ENCODE data around the gene NCOA1.

The NCOA1 gene

DNA sequence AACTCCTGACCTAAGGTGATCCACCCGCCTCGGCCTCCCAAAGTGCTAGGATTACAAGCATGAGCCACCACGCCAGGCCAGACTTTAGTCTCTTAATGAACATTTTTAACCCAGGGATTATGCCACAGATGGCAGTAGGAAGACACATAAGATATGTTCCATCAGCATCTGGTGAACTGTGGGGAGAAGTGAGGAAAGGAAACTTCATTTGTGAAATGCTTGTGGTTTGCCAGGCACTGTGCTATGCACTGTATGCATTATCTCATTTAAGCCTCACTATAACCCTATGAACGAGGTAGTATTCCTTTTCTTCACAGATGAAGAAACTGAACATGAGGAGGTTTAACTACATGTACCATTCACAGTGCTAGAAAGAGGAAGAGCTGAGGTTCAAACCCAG, 272.8 kb downstream of the NCOA1 start:
- no peaks in the 10 kb centered on the region for H3K79me2 ChIP-seq (ENCODE audit: control insufficient read depth, insufficient read depth, low read length, poor library complexity)
- H3K18ac ChIP-seq (ENCODE audit: low read length), result no peak overlapping the region
- H2AK5ac ChIP-seq (ENCODE audit: low read length), result no peak overlapping the region
- H3K9ac ChIP-seq (ENCODE audit: low read length), result no peak overlapping the region
- H4K12ac ChIP-seq (ENCODE audit: low read depth, low read length), result no peak overlapping the region
- WGBS (ENCODE audit: extremely low coverage, insufficient coverage, insufficient read length), result no CpG with 5 or more reads among the region's 4 CpGs
- no peak overlapping the region for H2BK12ac ChIP-seq (ENCODE audit: low read length)
- H2BK5ac ChIP-seq (ENCODE audit: low read depth, low read length, poor library complexity), result no peak overlapping the region
- H3K4ac ChIP-seq (ENCODE audit: low read depth, low read length), result no peak overlapping the region
- no peak overlapping the region for H3K23ac ChIP-seq (ENCODE audit: low read length)
- H3K4me1 ChIP-seq (ENCODE audit: control insufficient read depth in 1 of 2, insufficient read depth in 2 of 2, low read length in 2 of 2), result peaks cover 0 to 3% of the 10 kb centered on the region in 2 experiments
- H3K36me3 ChIP-seq (ENCODE audit: control insufficient read depth in 1 of 2, insufficient read depth in 2 of 2, low read length in 2 of 2), result peaks cover 0 to 2% of the 10 kb centered on the region in 2 experiments
- no peak overlapping the region for H3K14ac ChIP-seq (ENCODE audit: low read length)
- no peak overlapping the region for H2AFZ ChIP-seq (ENCODE audit: insufficient read depth, low read length, poor library complexity)
- H3K27ac ChIP-seq (ENCODE audit: low read depth, low read length), result no peak overlapping the region
- no peak overlapping the region for H4K8ac ChIP-seq (ENCODE audit: low read depth, low read length)
- no peaks in the 10 kb centered on the region for H3K79me1 ChIP-seq (ENCODE audit: low read length)
- H3K4me2 ChIP-seq (ENCODE audit: low read length), result no peak overlapping the region
- no peak overlapping the region for H4K91ac ChIP-seq (ENCODE audit: low read depth, low read length)
- H2BK120ac ChIP-seq (ENCODE audit: insufficient read depth, low read length, poor library complexity), result no peak overlapping the region
- peaks cover 2% of the 10 kb centered on the region for H3K9me3 ChIP-seq (ENCODE audit: insufficient read depth, low read depth, low read length)
- no peak overlapping the region for H3K4me3 ChIP-seq (ENCODE audit: low read depth, low read length)
- no peak for DNase-seq
- no peaks in the 10 kb centered on the region for H3K27me3 ChIP-seq (ENCODE audit: insufficient read depth, low read length)

DNA sequence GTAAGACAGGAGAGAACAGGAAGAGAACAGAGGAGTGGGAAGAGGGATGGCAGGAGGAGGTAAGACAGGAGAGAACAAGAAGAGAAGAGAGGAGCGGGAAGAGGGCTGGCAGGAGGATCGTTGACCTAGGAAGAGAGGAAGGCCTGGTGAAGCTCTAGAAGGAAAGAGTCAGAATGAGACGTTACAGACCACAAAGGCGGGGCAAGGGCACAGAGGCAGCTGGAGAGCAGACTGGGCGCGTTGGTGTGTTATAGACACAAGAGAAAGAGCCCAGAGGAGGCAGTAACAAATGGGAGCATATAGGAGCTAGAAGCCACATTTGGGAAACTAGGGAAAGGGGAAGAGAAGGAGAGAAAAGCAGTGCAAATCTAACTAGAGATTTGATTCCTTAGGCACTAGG, 275.6 kb downstream of the NCOA1 start:
- Histone ChIP-seq H2AFZ (ENCODE audit: insufficient read depth, low read length, poor library complexity) (no peak overlapping the region), H3K79me1 (ENCODE audit: low read length) (no peaks in the 10 kb centered on the region), H3K4ac (ENCODE audit: low read depth, low read length) (no peak overlapping the region), H2AK5ac (ENCODE audit: low read length) (no peak overlapping the region), H3K23ac (ENCODE audit: low read length) (no peak overlapping the region), H3K9me3 (ENCODE audit: insufficient read depth, low read depth, low read length) (peaks cover 2% of the 10 kb centered on the region), H2BK5ac (ENCODE audit: low read depth, low read length, poor library complexity) (no peak overlapping the region), H2BK120ac (ENCODE audit: insufficient read depth, low read length, poor library complexity) (no peak overlapping the region), H3K27me3 (ENCODE audit: insufficient read depth, low read length) (no peaks in the 10 kb centered on the region), H3K4me1 (ENCODE audit: control insufficient read depth in 1 of 2, insufficient read depth in 2 of 2, low read length in 2 of 2) (peaks cover 0 to 3% of the 10 kb centered on the region in 2 experiments), H4K12ac (ENCODE audit: low read depth, low read length) (no peak overlapping the region), H3K27ac (ENCODE audit: low read depth, low read length) (no peak overlapping the region), H4K8ac (ENCODE audit: low read depth, low read length) (no peak overlapping the region), H3K79me2 (ENCODE audit: control insufficient read depth, insufficient read depth, low read length, poor library complexity) (no peaks in the 10 kb centered on the region), H3K14ac (ENCODE audit: low read length) (no peak overlapping the region), H3K4me2 (ENCODE audit: low read length) (no peak overlapping the region), H2BK12ac (ENCODE audit: low read length) (no peak overlapping the region), H3K9ac (ENCODE audit: low read length) (no peak overlapping the region), H3K36me3 (ENCODE audit: control insufficient read depth in 1 of 2, insufficient read depth in 2 of 2, low read length in 2 of 2) (peaks cover 2% of the 10 kb centered on the region in 2 experiments), H3K18ac (ENCODE audit: low read length) (no peak overlapping the region), H4K91ac (ENCODE audit: low read depth, low read length) (no peak overlapping the region), H3K4me3 (ENCODE audit: low read depth, low read length) (no peak overlapping the region)
- no CpG with 5 or more reads among the region's 6 CpGs for WGBS (ENCODE audit: extremely low coverage, insufficient coverage, insufficient read length)
- DNase-seq, result no peak

DNA sequence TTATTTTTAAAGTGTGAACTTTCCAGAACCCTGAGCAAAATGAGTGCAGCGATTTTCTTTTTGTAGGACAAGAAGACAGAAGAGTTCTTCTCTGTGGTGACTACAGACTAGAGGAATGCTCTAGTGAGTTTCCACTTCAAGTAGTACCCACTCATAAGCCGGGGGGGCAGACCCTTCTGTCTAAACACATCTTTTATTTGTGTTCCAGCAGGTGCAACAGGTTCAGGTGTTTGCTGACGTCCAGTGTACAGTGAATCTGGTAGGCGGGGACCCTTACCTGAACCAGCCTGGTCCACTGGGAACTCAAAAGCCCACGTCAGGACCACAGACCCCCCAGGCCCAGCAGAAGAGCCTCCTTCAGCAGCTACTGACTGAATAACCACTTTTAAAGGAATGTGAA, 277.0 kb downstream of the NCOA1 start:
- no peak overlapping the region for H2BK5ac ChIP-seq (ENCODE audit: low read depth, low read length, poor library complexity)
- no peak overlapping the region for H4K8ac ChIP-seq (ENCODE audit: low read depth, low read length)
- no peak overlapping the region for H2AFZ ChIP-seq (ENCODE audit: insufficient read depth, low read length, poor library complexity)
- no peak overlapping the region for H3K4ac ChIP-seq (ENCODE audit: low read depth, low read length)
- no peaks in the 10 kb centered on the region for H3K79me2 ChIP-seq (ENCODE audit: control insufficient read depth, insufficient read depth, low read length, poor library complexity)
- no peak overlapping the region for H3K18ac ChIP-seq (ENCODE audit: low read length)
- H2AK5ac ChIP-seq (ENCODE audit: low read length), result no peak overlapping the region
- H2BK120ac ChIP-seq (ENCODE audit: insufficient read depth, low read length, poor library complexity), result no peak overlapping the region
- H3K27ac ChIP-seq (ENCODE audit: low read depth, low read length), result no peak overlapping the region
- H4K91ac ChIP-seq (ENCODE audit: low read depth, low read length), result no peak overlapping the region
- H3K9me3 ChIP-seq (ENCODE audit: insufficient read depth, low read depth, low read length), result peaks cover 2% of the 10 kb centered on the region
- H3K23ac ChIP-seq (ENCODE audit: low read length), result no peak overlapping the region
- H2BK12ac ChIP-seq (ENCODE audit: low read length), result no peak overlapping the region
- peaks cover 0 to 2% of the 10 kb centered on the region in 2 experiments for H3K36me3 ChIP-seq (ENCODE audit: control insufficient read depth in 1 of 2, insufficient read depth in 2 of 2, low read length in 2 of 2)
- no peak for DNase-seq
- H3K14ac ChIP-seq (ENCODE audit: low read length), result no peak overlapping the region
- H3K79me1 ChIP-seq (ENCODE audit: low read length), result no peaks in the 10 kb centered on the region
- no peaks in the 10 kb centered on the region for H3K27me3 ChIP-seq (ENCODE audit: insufficient read depth, low read length)
- no peak overlapping the region for H3K4me2 ChIP-seq (ENCODE audit: low read length)
- H3K4me1 ChIP-seq (ENCODE audit: control insufficient read depth in 1 of 2, insufficient read depth in 2 of 2, low read length in 2 of 2), result peaks cover 0 to 3% of the 10 kb centered on the region in 2 experiments
- H3K9ac ChIP-seq (ENCODE audit: low read length), result no peak overlapping the region
- WGBS (ENCODE audit: extremely low coverage, insufficient coverage, insufficient read length), result no CpG with 5 or more reads among the region's 5 CpGs
- H3K4me3 ChIP-seq (ENCODE audit: low read depth, low read length), result no peak overlapping the region
- H4K12ac ChIP-seq (ENCODE audit: low read depth, low read length), result no peak overlapping the region

DNA sequence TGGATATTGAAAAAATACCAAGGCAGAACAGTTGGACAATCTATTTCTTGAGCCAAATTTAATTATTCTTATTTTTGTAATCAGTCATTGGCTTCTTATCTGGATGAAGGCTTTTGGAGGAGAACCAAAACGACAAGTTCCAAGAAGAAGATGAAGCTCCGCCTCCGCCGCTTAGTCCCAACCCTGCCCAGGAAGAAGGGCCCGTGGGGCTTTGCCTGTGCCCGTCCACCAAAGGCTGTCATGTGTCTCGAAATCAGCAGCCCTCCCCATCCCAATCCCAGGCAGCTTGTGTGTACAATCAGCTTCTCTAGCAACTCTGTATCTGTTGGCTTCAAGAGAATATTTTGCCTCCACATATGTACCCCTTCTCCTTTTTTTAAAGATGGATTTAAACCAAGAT, 277.5 kb downstream of the NCOA1 start:
- Histone ChIP-seq H4K91ac (ENCODE audit: low read depth, low read length) (no peak overlapping the region), H2BK12ac (ENCODE audit: low read length) (no peak overlapping the region)

More for the DNA sequence above, 277.5 kb downstream of the NCOA1 start:
- WGBS (ENCODE audit: extremely low coverage, insufficient coverage, insufficient read length), result no CpG with 5 or more reads among the region's 7 CpGs
- no peak overlapping the region for H4K12ac ChIP-seq (ENCODE audit: low read depth, low read length)
- H3K4me2 ChIP-seq (ENCODE audit: low read length), result no peak overlapping the region
- H3K36me3 ChIP-seq (ENCODE audit: control insufficient read depth in 1 of 2, insufficient read depth in 2 of 2, low read length in 2 of 2), result peaks cover 0 to 2% of the 10 kb centered on the region in 2 experiments
- H2BK5ac ChIP-seq (ENCODE audit: low read depth, low read length, poor library complexity), result no peak overlapping the region
- H3K23ac ChIP-seq (ENCODE audit: low read length), result no peak overlapping the region
- H3K27ac ChIP-seq (ENCODE audit: low read depth, low read length), result no peak overlapping the region
- no peak overlapping the region for H3K4me3 ChIP-seq (ENCODE audit: low read depth, low read length)
- no peaks in the 10 kb centered on the region for H3K79me1 ChIP-seq (ENCODE audit: low read length)
- peaks cover 2% of the 10 kb centered on the region for H3K9me3 ChIP-seq (ENCODE audit: insufficient read depth, low read depth, low read length)
- DNase-seq, result no peak
- peak overlapping the region; percentile 67 for H3K9ac ChIP-seq (ENCODE audit: low read length)
- H3K14ac ChIP-seq (ENCODE audit: low read length), result no peak overlapping the region
- H3K18ac ChIP-seq (ENCODE audit: low read length), result no peak overlapping the region
- no peak overlapping the region for H2AFZ ChIP-seq (ENCODE audit: insufficient read depth, low read length, poor library complexity)
- H3K27me3 ChIP-seq (ENCODE audit: insufficient read depth, low read length), result no peaks in the 10 kb centered on the region
- no peak overlapping the region for H4K8ac ChIP-seq (ENCODE audit: low read depth, low read length)
- H2BK120ac ChIP-seq (ENCODE audit: insufficient read depth, low read length, poor library complexity), result no peak overlapping the region
- no peaks in the 10 kb centered on the region for H3K79me2 ChIP-seq (ENCODE audit: control insufficient read depth, insufficient read depth, low read length, poor library complexity)
- peaks cover 0 to 3% of the 10 kb centered on the region in 2 experiments for H3K4me1 ChIP-seq (ENCODE audit: control insufficient read depth in 1 of 2, insufficient read depth in 2 of 2, low read length in 2 of 2)
- no peak overlapping the region for H3K4ac ChIP-seq (ENCODE audit: low read depth, low read length)
- H2AK5ac ChIP-seq (ENCODE audit: low read length), result no peak overlapping the region
